Smooth muscle cell (in vitro differentiated cells): ENCODE data around the gene RAB40C. TPM values are rescaled to one million over a fixed set of nuclear protein-coding genes. Genes with fewer than 3 reads are reported as not detected.

Experiments
- DNase-seq: peaks from one replicate; lab custom pipeline; 2025; ENCODE audit not compliant: unreplicated experiment; lab: John Stamatoyannopoulos, UW
- H2AFZ ChIP-seq: fragments of 200-600 bp; sonication (generic); 2 replicates; pipeline ENCODE4 v1.6.0; 2016; ENCODE audit warnings: antibody characterized with exemption, low read depth, mild to moderate bottlenecking
- H3F3A ChIP-seq: fragments of 200-600 bp; sonication (generic); 2 replicates; pipeline ENCODE4 v1.6.0; 2017; ENCODE audit warnings: antibody characterized with exemption, low read depth
- H3K27ac ChIP-seq: fragments of 200-600 bp; sonication (generic); 2 replicates; pipeline ENCODE4 v1.5.1; 2016; ENCODE audit warnings: low read depth, mild to moderate bottlenecking
- H3K27me3 ChIP-seq: fragments of 200-600 bp; sonication (generic); 2 replicates; pipeline ENCODE4 v1.6.1; 2016; ENCODE audit warnings: low read depth, mild to moderate bottlenecking
- H3K36me3 ChIP-seq: fragments of 200-600 bp; sonication (generic); 2 replicates; pipeline ENCODE4 v1.5.1; 2016; ENCODE audit warnings: low read depth
- H3K4me1 ChIP-seq: fragments of 200-600 bp; sonication (generic); 2 replicates; pipeline ENCODE4 v1.5.1; 2016; ENCODE audit warnings: low read depth
- H3K4me2 ChIP-seq: fragments of 200-600 bp; sonication (generic); 2 replicates; pipeline ENCODE4 v1.6.0; 2016; ENCODE audit warnings: mild to moderate bottlenecking
- H3K4me3 ChIP-seq: fragments of 200-600 bp; sonication (generic); 2 replicates; pipeline ENCODE4 v1.5.1; 2016; ENCODE audit warnings: mild to moderate bottlenecking
- H3K79me2 ChIP-seq: fragments of 200-600 bp; sonication (generic); 2 replicates; pipeline ENCODE4 v1.6.0; 2016; ENCODE audit warnings: low read depth, mild to moderate bottlenecking
- H3K9ac ChIP-seq: fragments of 200-600 bp; sonication (generic); 2 replicates; pipeline ENCODE4 v1.6.0; 2016; ENCODE audit warnings: low read depth
- H3K9me3 ChIP-seq: fragments of 200-600 bp; sonication (generic); replicated peaks from 2 replicates; pipeline ENCODE4 v1.5.1; 2016; ENCODE audit warnings: low read depth
- H4K20me1 ChIP-seq: fragments of 200-600 bp; sonication (generic); 2 replicates; pipeline ENCODE4 v1.6.0; 2016; ENCODE audit warnings: low read depth
- CTCF ChIP-seq: fragments of 200-600 bp; sonication (generic); IDR thresholded peaks from 2 replicates; pipeline ENCODE4 v1.5.1; 2017; ENCODE audit warnings: borderline replicate concordance, mild to moderate bottlenecking, antibody characterized with exemption; ENCODE audit not compliant: insufficient read depth, poor library complexity, severe bottlenecking
- whole genome bisulfite sequencing: methylation state at CpG from one replicate; pipeline ENCODE4 v1.1.7; 2016; ENCODE audit warnings: low lambda C conversion rate; 5-methylcytosine and 5-hydroxymethylcytosine counted together
- polyA plus RNA-seq: library from polyadenylated mRNA; unstranded; fragments of >200 nt; fragmentation: Nextera tagmentation; extraction: Ambion mirVana; gene quantifications from 2 replicates; pipeline ENCODE4 v1.2.1, GENCODE V29; 2016
- total RNA-seq: library from RNA; depleted of rRNA; stranded (reverse); fragments of >200 nt; gene quantifications from 2 replicates; pipeline ENCODE4 v1.2.3, GENCODE V29; 2014

RAB40C gene
- total and polyA plus RNA-seq, 2 experiments from 2014 or later, result 21.2 to 28.3 TPM

GRCh38 chr16:625117-625976 is 35.5 kb downstream of the RAB40C start:
- no peak overlapping the region for H2AFZ ChIP-seq
- no peaks in the 10 kb centered on the region for H3K79me2 ChIP-seq
- no peak overlapping the region for H3K4me2 ChIP-seq
- H3K4me1 ChIP-seq, result peaks cover 21% of the 10 kb centered on the region
- H3K9me3 ChIP-seq, result no peaks in the 10 kb centered on the region
- DNase-seq, result no peak
- TF ChIP-seq CTCF, result no peak
- H3F3A ChIP-seq, result peaks cover 6% of the 10 kb centered on the region
- peaks cover 14% of the 10 kb centered on the region for H4K20me1 ChIP-seq
- no peaks in the 10 kb centered on the region for H3K36me3 ChIP-seq
- no peaks in the 10 kb centered on the region for H3K27me3 ChIP-seq
- no peak overlapping the region for H3K4me3 ChIP-seq
- 97% methylated on average over 28 of the region's 37 CpGs for WGBS
- no peak overlapping the region for H3K27ac ChIP-seq
- H3K9ac ChIP-seq, result no peak overlapping the region

GRCh38 chr16:625977-626765 is 36.3 kb downstream of the RAB40C start:
- H3K27ac ChIP-seq, result peak overlapping the region; percentile 96
- H3F3A ChIP-seq, result peaks cover 8% of the 10 kb centered on the region
- peaks cover 28% of the 10 kb centered on the region for H3K4me1 ChIP-seq
- H3K27me3 ChIP-seq, result no peaks in the 10 kb centered on the region
- no peaks in the 10 kb centered on the region for H3K79me2 ChIP-seq
- no peaks in the 10 kb centered on the region for H3K9me3 ChIP-seq
- 98% methylated on average over 34 of the region's 35 CpGs for WGBS
- TF ChIP-seq CTCF, result no peak
- H3K4me2 ChIP-seq, result peak overlapping the region; percentile 59
- no peak overlapping the region for H2AFZ ChIP-seq
- no peak for DNase-seq
- peaks cover 9% of the 10 kb centered on the region for H4K20me1 ChIP-seq
- H3K4me3 ChIP-seq, result no peak overlapping the region
- H3K36me3 ChIP-seq, result no peaks in the 10 kb centered on the region
- peak overlapping the region; percentile 88 for H3K9ac ChIP-seq

- Histone ChIP-seq H3K9ac (peak overlapping the region; percentile 88), H3K4me2 (peak overlapping the region; percentile 59)
- peak; percentile 57 for DNase-seq
Measured at GRCh38 chr16:626787-627453, 37.1 kb downstream of the RAB40C start.

More at GRCh38 chr16:626787-627453, 37.1 kb downstream of the RAB40C start:
- H3K79me2 ChIP-seq, result no peaks in the 10 kb centered on the region
- peaks cover 8% of the 10 kb centered on the region for H3F3A ChIP-seq
- no peaks in the 10 kb centered on the region for H3K27me3 ChIP-seq
- H3K4me1 ChIP-seq, result peaks cover 27% of the 10 kb centered on the region
- H2AFZ ChIP-seq, result no peak overlapping the region
- H3K36me3 ChIP-seq, result no peaks in the 10 kb centered on the region
- TF ChIP-seq CTCF, result no peak
- peaks cover 1% of the 10 kb centered on the region for H4K20me1 ChIP-seq
- peak overlapping the region; percentile 96 for H3K27ac ChIP-seq
- H3K9me3 ChIP-seq, result no peaks in the 10 kb centered on the region
- 51% methylated on average over 28 of the region's 29 CpGs for WGBS
- no peak overlapping the region for H3K4me3 ChIP-seq
